B cell (primary cell): ENCODE results near the gene ADAMTSL4. TPM values are rescaled to one million over a fixed set of nuclear protein-coding genes. Genes with fewer than 3 reads are reported as not detected.

ENCODE experiments used
- ATAC-seq: fragments of 200-7000 bp; cut with Tn5 transposase; one replicate; pipeline ENCODE4 v1.10.0; 2021; ENCODE audit warnings: low read depth, mild to moderate bottlenecking, moderate number of reproducible peaks, moderate library complexity
- CTCF ChIA-PET: fragments of 350-600 bp; sonication (Branson Sonifier 250); formaldehyde crosslinking; loops from one replicate; lab custom pipeline; 2021; ENCODE audit warnings: antibody characterized with exemption, inconsistent platforms; lab: Charles Lee
- POLR2A ChIA-PET: fragments of 350-600 bp; sonication (Branson Sonifier 250); formaldehyde crosslinking; loops from one replicate; lab custom pipeline; 2021; ENCODE audit warnings: antibody characterized with exemption; lab: Charles Lee
- DNase-seq: peaks from one replicate; pipeline ENCODE4 v3.0.0; 2013
- H2AFZ ChIP-seq: 2 replicates; pipeline ENCODE4 v1.6.1; 2012; ENCODE audit warnings: mild to moderate bottlenecking, low read depth, low read length; ENCODE audit not compliant: insufficient read depth, poor library complexity, severe bottlenecking
- H3K27ac ChIP-seq, 2 donors: 1 replicate in 1 of 2; 2 replicates in 1 of 2; pipeline ENCODE4 v1.5.1; 2012 to 2013; ENCODE audit warnings: low read length in 2 of 2, mild to moderate bottlenecking in 2 of 2, moderate library complexity in 1 of 2
- H3K27me3 ChIP-seq, 4 experiments: fragments of 200-600 bp in 1 of 4; sonication (generic) in 1 of 4; replicated peaks in 1 of 4; 1 replicate in 2 of 4; 2 replicates in 2 of 4; pipeline versions ENCODE4 v1.6.1 to v1.7.0; 2013 to 2016; ENCODE audit warnings: low read length in 3 of 4, mild to moderate bottlenecking in 2 of 4, mixed read lengths in 1 of 4, moderate library complexity in 1 of 4; ENCODE audit not compliant: insufficient read depth in 4 of 4, control insufficient read depth in 3 of 4; ENCODE audit errors: control extremely low read depth in 1 of 4
- H3K36me3 ChIP-seq, 2 experiments: replicated peaks in 1 of 2; 1 replicate in 1 of 2; 2 replicates in 1 of 2; pipeline versions ENCODE4 v1.6.1 to v1.7.1; 2013; ENCODE audit warnings: low read length in 1 of 2; ENCODE audit not compliant: insufficient read depth in 2 of 2, control insufficient read depth in 1 of 2; ENCODE audit errors: control extremely low read depth in 1 of 2, extremely low read depth in 1 of 2
- H3K4me1 ChIP-seq, 2 donors: fragments of 200-600 bp in 1 of 2; sonication (generic) in 1 of 2; 1 replicate in 1 of 2; 2 replicates in 1 of 2; pipeline versions ENCODE4 v1.5.1 to v1.6.1; 2013 to 2017; ENCODE audit warnings: low read length in 2 of 2; ENCODE audit not compliant: control insufficient read depth in 2 of 2, insufficient read depth in 2 of 2
- H3K4me2 ChIP-seq: replicated peaks from 2 replicates; pipeline ENCODE3; 2012; ENCODE audit warnings: mild to moderate bottlenecking, low read depth, low read length; ENCODE audit not compliant: poor library complexity, severe bottlenecking
- H3K4me3 ChIP-seq, 5 experiments: fragments of 200-600 bp in 1 of 5; sonication (generic) in 1 of 5; 1 replicate in 3 of 5; 2 replicates in 2 of 5; pipeline versions ENCODE4 v1.5.1 to v1.7.0; 2011 to 2016; ENCODE audit warnings: low read length in 4 of 5, mild to moderate bottlenecking in 4 of 5, low read depth in 2 of 5, control low read depth in 1 of 5, moderate library complexity in 1 of 5; ENCODE audit not compliant: insufficient read depth in 1 of 5; ENCODE audit errors: control extremely low read depth in 1 of 5, extremely low read depth in 1 of 5
- H3K79me2 ChIP-seq: fragments of 200-600 bp; sonication (generic); one replicate; pipeline ENCODE4 v1.6.0; 2016; ENCODE audit warnings: low read length; ENCODE audit not compliant: control insufficient read depth, insufficient read depth
- H3K9ac ChIP-seq: fragments of 200-600 bp; sonication (generic); 2 replicates; pipeline ENCODE4 v1.6.1; 2017; ENCODE audit warnings: mild to moderate bottlenecking, low read length, moderate library complexity
- H3K9me3 ChIP-seq, 3 donors: one replicate each; pipeline versions ENCODE4 v1.6.1 to v1.7.1; 2013; ENCODE audit warnings: low read length in 2 of 3; ENCODE audit not compliant: control insufficient read depth in 2 of 3, insufficient read depth in 1 of 3; ENCODE audit errors: control extremely low read depth in 1 of 3
- H4K20me1 ChIP-seq: 2 replicates; pipeline ENCODE4 v1.6.0; 2012; ENCODE audit warnings: mild to moderate bottlenecking, low read length; ENCODE audit not compliant: insufficient read depth, control insufficient read depth, poor library complexity, severe bottlenecking
- H3K27ac Mint-ChIP-seq: one replicate; pipeline ENCODE4 v1.8.0; 2021; ENCODE audit warnings: mixed read lengths
- H3K27me3 Mint-ChIP-seq: one replicate; pipeline ENCODE4 v1.8.0; 2021; ENCODE audit warnings: mixed read lengths
- H3K4me1 Mint-ChIP-seq: one replicate; pipeline ENCODE4 v1.8.0; 2021; ENCODE audit warnings: mixed read lengths
- H3K4me3 Mint-ChIP-seq: one replicate; pipeline ENCODE4 v1.8.0; 2021; ENCODE audit warnings: mixed read lengths
- H3K9me3 Mint-ChIP-seq: one replicate; pipeline ENCODE4 v1.8.0; 2022; ENCODE audit warnings: mixed read lengths; ENCODE audit not compliant: insufficient read depth
- CTCF ChIP-seq: fragments of 200-600 bp; IDR thresholded peaks from one replicate; pipeline ENCODE4 v1.8.0; 2022; ENCODE audit warnings: antibody characterized with exemption, mild to moderate bottlenecking
- EZH2 ChIP-seq: IDR thresholded peaks from 2 replicates; pipeline ENCODE4 v1.6.1; 2012; ENCODE audit warnings: borderline replicate concordance, low read depth, mild to moderate bottlenecking, moderate library complexity, low read length; ENCODE audit not compliant: insufficient read depth, poor library complexity, severe bottlenecking
- WGBS: methylation state at CpG from one replicate; pipeline ENCODE4 v1.1.5; 2013; ENCODE audit warnings: missing lambda C conversion rate; ENCODE audit not compliant: insufficient coverage; 5-methylcytosine and 5-hydroxymethylcytosine counted together
- intact Hi-C: fragments of 100-400 bp; cut with micrococcal nuclease; formaldehyde crosslinking; loops from one replicate; pipeline ENCODE4 v1.10.0; 2022
- polyA plus RNA-seq: library from polyadenylated mRNA; depleted of rRNA; stranded (reverse); fragments of >200 nt; gene quantifications from 2 replicates; pipeline ENCODE4 v1.2.3, GENCODE V29; 2012
- total RNA-seq, 2 donors: library from RNA; stranded (reverse); fragments of 120-200 nt in 1 of 2; gene quantifications; 1 replicate in 1 of 2; 2 replicates in 1 of 2; pipeline versions ENCODE4 v1.2.3 to v1.2.4, GENCODE V29; 2013 to 2022

ADAMTSL4 gene
- total and polyA plus RNA-seq, 2 donors (not counting 1 experiment from before 2014, with no cell fraction given): 0.70 TPM; not detected in 1

GRCh38 chr1:150563340-150564038 is 14.3 kb downstream of the ADAMTSL4 start:
- Histone ChIP-seq H3K27ac (peak overlapping the region; percentile 96 to 99), H3K27me3 (no peaks in the 10 kb centered on the region), H4K20me1 (peaks cover 3% of the 10 kb centered on the region), H3K4me3 (peak overlapping the region; percentile 53 to 89 (median 80)), H3K4me1 (peaks cover 69 to 83% of the 10 kb centered on the region in 2 donors), H2AFZ (peak overlapping the region; percentile 4), H3K4me2 (peak overlapping the region; percentile 90), H3K36me3 (no peaks in the 10 kb centered on the region), H3K9me3 (no peaks in the 10 kb centered on the region), H3K9ac (peak overlapping the region; percentile 62), H3K79me2 (peaks cover 36% of the 10 kb centered on the region)
- ChIA-PET CTCF (interaction anchor here (0.7 to 14.8 kb wide), 15 partner anchors 13 to 626 kb away, joined by 3 to 661 read pairs (median 3); partner anchors contain the start of genes ENSA, FALEC, GOLPH3L and MCL1), POLR2A (interaction anchor here (0.5 to 10.3 kb wide), 13 partner anchors 12 to 200 kb away, joined by 3 to 371 read pairs (median 8); partner anchors contain the start of genes ENSA, MCL1 and TARS2)
- Mint-ChIP-seq H3K4me1 (peaks cover 74% of the 10 kb centered on the region), H3K4me3 (peak overlapping the region; percentile 99), H3K27me3 (no peaks in the 10 kb centered on the region), H3K9me3 (no peaks in the 10 kb centered on the region), H3K27ac (peak overlapping the region; percentile 98)
- WGBS: 7% methylated on average over 3 of the region's 4 CpGs
- intact Hi-C loops: loop anchor here (1.0 to 5.0 kb wide), 6 partner anchors 10 to 495 kb away; partner anchors contain the start of genes ARNT, CDC42SE1, CTSS and MINDY1
- TF ChIP-seq EZH2 (no peak), CTCF (no peak)
- DNase-seq (peak; percentile 87), ATAC-seq (peak; percentile 39)
